ENCODE results near the gene MAN1A2. TPM values are rescaled to one million over a fixed set of nuclear protein-coding genes. Genes with fewer than 3 reads are reported as not detected.

Gene MAN1A2
- total RNA-seq, 6 experiments from 2014 or later: 24.6 to 39.2 (median 31.2) TPM

- Histone ChIP-seq H3K9me3 (no peaks in the 10 kb centered on the region), H3K4me3 (no peak overlapping the region), H3K27ac (no peak overlapping the region), H3K27me3 (no peaks in the 10 kb centered on the region), H3K36me3 (peaks cover 0 to 7% (median 0%) of the 10 kb centered on the region in 4 donors), H3K4me1 (no peaks in the 10 kb centered on the region)
- no peak for DNase-seq
- no peak for ATAC-seq
- intact Hi-C loops (cut with DNase I): no loop called here
- 100% methylated on average over 1 of the region's 1 CpG for WGBS (ENCODE audit: insufficient coverage, low coverage, low lambda C conversion rate, missing lambda C conversion rate)
- TF ChIP-seq CTCF (IDR thresholded peaks at IDR 0.05): no peak
- TF ChIP-seq POLR2A (IDR thresholded peaks at IDR 0.05): no peak
Measured at GRCh38 chr1:117481410-117481809, 114.2 kb downstream of the MAN1A2 start.

- H3K27ac ChIP-seq: no peak overlapping the region
- H3K36me3 ChIP-seq: no peaks in the 10 kb centered on the region
- TF ChIP-seq CTCF (IDR thresholded peaks at IDR 0.05): no peak
- TF ChIP-seq POLR2A (IDR thresholded peaks at IDR 0.05): no peak
- ATAC-seq: no peak
- WGBS (ENCODE audit: insufficient coverage, low coverage, low lambda C conversion rate, missing lambda C conversion rate): 89% methylated on average over 2 of the region's 2 CpGs
- H3K4me1 ChIP-seq: no peaks in the 10 kb centered on the region
- no peaks in the 10 kb centered on the region for H3K27me3 ChIP-seq
- intact Hi-C loops (cut with DNase I): no loop called here
- H3K4me3 ChIP-seq: no peak overlapping the region
- no peaks in the 10 kb centered on the region for H3K9me3 ChIP-seq
- DNase-seq: no peak
Measured at GRCh38 chr1:117493906-117494305, 126.7 kb downstream of the MAN1A2 start.

- no peak for ATAC-seq
- no peaks in the 10 kb centered on the region for H3K4me1 ChIP-seq
- H3K4me3 ChIP-seq: no peak overlapping the region
- H3K27ac ChIP-seq: no peak overlapping the region
- DNase-seq: no peak
- no peaks in the 10 kb centered on the region for H3K27me3 ChIP-seq
- intact Hi-C loops (cut with DNase I): no loop called here
- no peaks in the 10 kb centered on the region for H3K9me3 ChIP-seq
- H3K36me3 ChIP-seq: no peaks in the 10 kb centered on the region
- no peak for TF ChIP-seq CTCF (IDR thresholded peaks at IDR 0.05)
- no peak for TF ChIP-seq POLR2A (IDR thresholded peaks at IDR 0.05)
- WGBS (ENCODE audit: insufficient coverage, low coverage, low lambda C conversion rate, missing lambda C conversion rate): 89% methylated on average over 1 of the region's 1 CpG
Measured at GRCh38 chr1:117495068-117495467, 127.8 kb downstream of the MAN1A2 start.

GRCh38 chr1:117499071-117499470 is 131.8 kb downstream of the MAN1A2 start:
- Histone ChIP-seq H3K4me3 (no peak overlapping the region), H3K27ac (no peak overlapping the region), H3K4me1 (no peaks in the 10 kb centered on the region), H3K27me3 (no peaks in the 10 kb centered on the region), H3K36me3 (no peaks in the 10 kb centered on the region), H3K9me3 (no peaks in the 10 kb centered on the region)
- no peak for DNase-seq
- ATAC-seq: no peak
- intact Hi-C loops (cut with DNase I): no loop called here
- WGBS (ENCODE audit: insufficient coverage, low coverage, low lambda C conversion rate, missing lambda C conversion rate): 96% methylated on average over 2 of the region's 2 CpGs
- TF ChIP-seq CTCF (IDR thresholded peaks at IDR 0.05) (no peak), POLR2A (IDR thresholded peaks at IDR 0.05) (no peak)

- no peak for TF ChIP-seq POLR2A (IDR thresholded peaks at IDR 0.05)
- no peak for TF ChIP-seq CTCF (IDR thresholded peaks at IDR 0.05)
- H3K4me1 ChIP-seq: no peaks in the 10 kb centered on the region
- ATAC-seq (no peak), DNase-seq (no peak)
- H3K36me3 ChIP-seq: no peaks in the 10 kb centered on the region
- no peaks in the 10 kb centered on the region for H3K9me3 ChIP-seq
- no peak overlapping the region for H3K4me3 ChIP-seq
- no peaks in the 10 kb centered on the region for H3K27me3 ChIP-seq
- intact Hi-C loops (cut with DNase I): no loop called here
- WGBS (ENCODE audit: insufficient coverage, low coverage, low lambda C conversion rate, missing lambda C conversion rate): 100% methylated on average over 1 of the region's 1 CpG
- no peak overlapping the region for H3K27ac ChIP-seq
Measured at GRCh38 chr1:117500584-117500983, 133.3 kb downstream of the MAN1A2 start.
